DOHH2 (cell line): ENCODE measurements around the gene ATXN7L3.
A peak's percentile ranks its signal among the peaks of the same experiment; 100 is the strongest.

Source experiments
- H3F3A ChIP-seq: fragments of 200-600 bp; sonication (generic), shearing (Covaris generic); 2 replicates; pipeline ENCODE4 v1.6.0; 2016; ENCODE audit warnings: antibody characterized with exemption, mild to moderate bottlenecking; ENCODE audit not compliant: control insufficient read depth, insufficient read depth
- H3K27ac ChIP-seq: fragments of 200-600 bp; sonication (generic); 2 replicates; pipeline ENCODE4 v1.5.1; 2014; ENCODE audit warnings: low read depth, mild to moderate bottlenecking, low read length, moderate library complexity
- H3K27me3 ChIP-seq: fragments of 200-600 bp; sonication (generic); 2 replicates; pipeline ENCODE4 v1.6.1; 2014; ENCODE audit warnings: mild to moderate bottlenecking, low read length, mixed read lengths; ENCODE audit not compliant: control insufficient read depth
- H3K36me3 ChIP-seq: fragments of 200-600 bp; sonication (generic); 2 replicates; pipeline ENCODE4 v1.6.1; 2014; ENCODE audit warnings: mild to moderate bottlenecking, low read length, moderate library complexity, mixed read lengths; ENCODE audit not compliant: control insufficient read depth
- H3K4me1 ChIP-seq: fragments of 200-600 bp; sonication (generic); 2 replicates; pipeline ENCODE4 v1.6.1; 2014; ENCODE audit warnings: mild to moderate bottlenecking, low read length, mixed read lengths; ENCODE audit not compliant: control insufficient read depth
- H3K4me2 ChIP-seq: fragments of 200-600 bp; sonication (generic); 2 replicates; pipeline ENCODE4 v1.6.0; 2014; ENCODE audit warnings: mild to moderate bottlenecking, low read length, moderate library complexity
- H3K4me3 ChIP-seq: fragments of 200-600 bp; sonication (generic); 2 replicates; pipeline ENCODE4 v1.5.1; 2014; ENCODE audit warnings: mild to moderate bottlenecking, low read length, mixed read lengths
- H3K79me2 ChIP-seq: fragments of 200-600 bp; sonication (generic); 2 replicates; pipeline ENCODE4 v1.6.1; 2014; ENCODE audit warnings: mild to moderate bottlenecking, low read length, mixed read lengths; ENCODE audit not compliant: control insufficient read depth
- H3K9me2 ChIP-seq: fragments of 200-600 bp; sonication (generic); replicated peaks from 2 replicates; pipeline ENCODE4 v1.6.1; 2014; ENCODE audit warnings: mild to moderate bottlenecking, low read length, mixed read lengths; ENCODE audit not compliant: control insufficient read depth
- H3K9me3 ChIP-seq: fragments of 200-600 bp; sonication (generic); 2 replicates; pipeline ENCODE4 v1.6.1; 2014; ENCODE audit warnings: antibody characterized with exemption, low read length, mixed read lengths; ENCODE audit not compliant: control insufficient read depth, insufficient read depth
- H4K20me1 ChIP-seq: fragments of 200-600 bp; sonication (generic); 2 replicates; pipeline ENCODE4 v1.6.0; 2014; ENCODE audit warnings: low read depth, mild to moderate bottlenecking, antibody characterized with exemption, low read length, moderate library complexity; ENCODE audit not compliant: control insufficient read depth, insufficient read depth
- CTCF ChIP-seq: fragments of 200-600 bp; sonication (generic); IDR thresholded peaks from one replicate; pipeline ENCODE4 v1.5.1; 2014; ENCODE audit warnings: antibody characterized with exemption, mild to moderate bottlenecking, low read depth, low read length; ENCODE audit not compliant: poor library complexity, severe bottlenecking
- EZH2phosphoT487 ChIP-seq: fragments of 200-600 bp; sonication (generic); IDR thresholded peaks from 2 replicates; pipeline ENCODE4 v1.6.1; 2017; ENCODE audit warnings: borderline replicate concordance, mild to moderate bottlenecking, antibody characterized with exemption, low read length, moderate library complexity, mixed read lengths

ATXN7L3 gene

GRCh38 chr17:44217738-44218343 is 18.2 kb upstream of the ATXN7L3 start:
- peaks cover 67% of the 10 kb centered on the region for H3K79me2 ChIP-seq
- H3K36me3 ChIP-seq, result peaks cover 60% of the 10 kb centered on the region
- H4K20me1 ChIP-seq, result no peaks in the 10 kb centered on the region

DNA sequence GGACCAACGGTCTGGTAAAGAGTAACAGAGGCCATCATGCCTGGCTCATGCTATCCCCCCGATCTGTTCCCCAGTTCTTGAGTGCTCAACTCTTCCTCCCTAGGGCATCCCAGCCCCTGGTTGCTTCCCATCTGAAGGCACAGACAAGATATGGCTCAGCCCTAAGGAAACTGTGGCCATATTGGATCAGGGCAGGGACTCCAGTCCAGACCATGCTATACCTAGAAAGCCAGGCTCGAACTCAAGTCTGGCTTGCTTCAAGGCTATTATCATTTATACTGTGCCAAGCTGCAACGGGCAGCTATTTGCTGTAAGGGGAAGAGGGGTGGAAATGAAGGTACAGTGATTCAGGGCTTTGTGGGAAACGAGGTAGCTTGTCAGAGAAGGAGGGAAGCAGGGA is 17.0 kb upstream of the ATXN7L3 start:
- Histone ChIP-seq H3K36me3 (peaks cover 64% of the 10 kb centered on the region), H3K4me2 (peak overlapping the region; percentile 80), H3F3A (peaks cover 20% of the 10 kb centered on the region), H3K4me3 (peak overlapping the region; percentile 96), H3K9me3 (no peaks in the 10 kb centered on the region), H3K9me2 (no peaks in the 10 kb centered on the region), H3K27me3 (no peaks in the 10 kb centered on the region), H3K27ac (peak overlapping the region; percentile 82), H3K4me1 (peaks cover 57% of the 10 kb centered on the region), H4K20me1 (no peaks in the 10 kb centered on the region), H3K79me2 (peaks cover 60% of the 10 kb centered on the region)
- TF ChIP-seq EZH2phosphoT487 (no peak), CTCF (no peak)

More at GRCh38 chr17:44217738-44218343, 18.2 kb upstream of the ATXN7L3 start:
- H3K4me3 ChIP-seq, result peak overlapping the region; percentile 96
- peak overlapping the region; percentile 82 for H3K27ac ChIP-seq
- H3K27me3 ChIP-seq, result no peaks in the 10 kb centered on the region
- peak overlapping the region; percentile 80 for H3K4me2 ChIP-seq
- no peaks in the 10 kb centered on the region for H3K9me2 ChIP-seq
- peaks cover 56% of the 10 kb centered on the region for H3K4me1 ChIP-seq
- H3F3A ChIP-seq, result peaks cover 24% of the 10 kb centered on the region
- no peaks in the 10 kb centered on the region for H3K9me3 ChIP-seq
- TF ChIP-seq CTCF, result no peak
- no peak for TF ChIP-seq EZH2phosphoT487

GRCh38 chr17:44216173-44216572 is 16.5 kb upstream of the ATXN7L3 start:
- no peak for TF ChIP-seq CTCF
- TF ChIP-seq EZH2phosphoT487, result no peak
- Histone ChIP-seq H3K4me2 (peak overlapping the region; percentile 80), H3K79me2 (peaks cover 55% of the 10 kb centered on the region), H3K4me3 (peak overlapping the region; percentile 96), H3K9me3 (no peaks in the 10 kb centered on the region), H3K4me1 (peaks cover 60% of the 10 kb centered on the region), H4K20me1 (no peaks in the 10 kb centered on the region), H3K36me3 (peaks cover 69% of the 10 kb centered on the region), H3K27me3 (no peaks in the 10 kb centered on the region), H3F3A (peaks cover 22% of the 10 kb centered on the region), H3K27ac (peak overlapping the region; percentile 82), H3K9me2 (no peaks in the 10 kb centered on the region)
